ENCODE results near the gene MTURN. TPM values are rescaled to one million over a fixed set of nuclear protein-coding genes. Genes with fewer than 3 reads are reported as not detected.

The MTURN gene
- total and polyA plus RNA-seq, 2 donors (not counting 3 experiments of a cell fraction or from before 2014, with no cell fraction given), result 4.9 to 6.6 TPM

- Histone ChIP-seq H4K20me1 (replicated peaks; ENCODE audit: control insufficient read depth, extremely low read depth, insufficient read depth, low read length) (no peaks in the 10 kb centered on the region), H3K9ac (replicated peaks; ENCODE audit: extremely low read depth, insufficient read depth, low read length) (no peak overlapping the region), H3K27me3 (ENCODE audit: control insufficient read depth in 2 of 2, insufficient read depth in 2 of 2, low read length in 2 of 2) (no peaks in the 10 kb centered on the region), H3K9me1 (replicated peaks; ENCODE audit: control insufficient read depth, extremely low read depth, insufficient read depth, low read length) (no peaks in the 10 kb centered on the region), H3K36me3 (ENCODE audit: control insufficient read depth in 2 of 2, extremely low read depth in 1 of 2, insufficient read depth in 2 of 2, low read length in 2 of 2) (no peaks in the 10 kb centered on the region), H3K4me1 (ENCODE audit: control insufficient read depth, extremely low read depth, insufficient read depth, low read length) (no peaks in the 10 kb centered on the region), H3K79me2 (ENCODE audit: control insufficient read depth, insufficient read depth, low read length) (no peaks in the 10 kb centered on the region), H3K9me3 (replicated peaks; ENCODE audit: control insufficient read depth, insufficient read depth, low read length) (no peaks in the 10 kb centered on the region), H3K4me2 (ENCODE audit: insufficient read depth, low read length) (no peak overlapping the region), H3K4me3 (replicated peaks in 1 of 3; ENCODE audit: insufficient read depth in 1 of 3, low read depth in 1 of 3, low read length in 3 of 3) (no peak overlapping the region), H2AFZ (ENCODE audit: low read depth, low read length) (no peak overlapping the region), H3K27ac (ENCODE audit: insufficient read depth, low read depth, low read length) (no peak overlapping the region)
- dilution Hi-C loops (cut with MboI; ENCODE audit: extremely low pct_ligation_motif_present, low sequenced_read_pairs), result no loop called here
- BruUV-seq (replicated peaks), result no TSS peak
- ChIA-PET CTCF (no interaction called here), POLR2A (no interaction called here)
- no peak for TF ChIP-seq GATA2 (IDR thresholded peaks at IDR 0.05; ENCODE audit: insufficient read depth, insufficient read length, low read depth, low read length)
- no peak for TF ChIP-seq EZH2 (IDR thresholded peaks at IDR 0.05; ENCODE audit: borderline replicate concordance, low read depth, low read length, severe bottlenecking)
- no peak for TF ChIP-seq FOS (IDR thresholded peaks at IDR 0.05; ENCODE audit: borderline replicate concordance, insufficient read depth, low read length)
- TF ChIP-seq POLR2AphosphoS5 (IDR thresholded peaks at IDR 0.05; ENCODE audit: insufficient read depth, low read depth, low read length), result no peak
- TF ChIP-seq JUN (IDR thresholded peaks at IDR 0.05; ENCODE audit: borderline replicate concordance, insufficient read depth, insufficient read length, low read depth), result no peak
- no peak for TF ChIP-seq MYC (IDR thresholded peaks at IDR 0.05; ENCODE audit: low read depth, low read length)
- TF ChIP-seq CTCF (IDR thresholded peaks at IDR 0.05; ENCODE audit: extremely low read depth in 1 of 2, insufficient read depth in 1 of 2, low read depth in 1 of 2, low read length in 2 of 2), result no peak
- TF ChIP-seq MAX (IDR thresholded peaks at IDR 0.05; ENCODE audit: insufficient read depth, insufficient read length), result no peak
- no peak for TF ChIP-seq POLR2A (IDR thresholded peaks at IDR 0.05; ENCODE audit: low read depth, low read length)
- FAIRE-seq (no peak), DNase-seq (ENCODE audit: low read depth, low spot score) (no peak)
- intact Hi-C loops (cut with micrococcal nuclease), result no loop called here
Measured at GRCh38 chr7:30112103-30112713, 22.6 kb upstream of the MTURN start.

Data from endothelial cell of umbilical vein (primary cell).